Endometrial microvascular endothelial cells (primary cell): Measurements from ENCODE around the gene CADM1. TPM values are rescaled to one million over a fixed set of nuclear protein-coding genes. Genes with fewer than 3 reads are reported as not detected.

Experiments used
- in situ Hi-C: cut with HindIII; loops from 2 replicates; pipeline ENCODE4 v1.10.0; 2017; ENCODE audit warnings: low sequenced_read_pairs, low pct_unique_long_range_greater_than_20kb; ENCODE audit errors: inconsistent ontology term
- total RNA-seq: library from RNA; depleted of rRNA; stranded (reverse); fragments of >200 nt; gene quantifications from one replicate; pipeline ENCODE4 v1.2.3, GENCODE V29; 2015; ENCODE audit errors: inconsistent ontology term

CADM1 gene
- total RNA-seq, 1 donor from 2014 or later: not detected

DNA sequence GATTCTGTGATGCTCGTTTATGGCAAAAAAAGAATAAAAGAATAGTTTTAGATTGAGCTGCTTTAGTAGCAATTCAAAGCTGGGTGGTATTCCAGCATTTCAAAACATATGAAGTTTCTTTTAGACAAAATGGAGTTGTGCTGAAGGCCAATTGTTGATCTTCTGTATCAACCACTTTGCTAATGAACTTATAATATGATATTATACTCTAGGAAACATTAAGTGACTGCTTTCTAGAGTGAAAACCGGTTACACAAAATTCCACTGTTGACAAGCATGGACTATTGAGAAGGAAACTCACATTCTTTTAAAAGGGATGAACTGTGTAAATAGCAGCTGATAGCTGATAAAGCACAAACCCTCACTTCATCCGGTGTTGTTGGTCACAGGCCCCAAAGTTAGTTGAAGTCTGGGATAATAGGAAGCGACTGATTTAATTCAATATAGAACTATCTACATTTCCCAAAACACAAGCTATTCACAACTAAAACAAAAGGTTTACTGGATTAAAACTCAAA lies 255.1 kb downstream of the CADM1 start:
- in situ Hi-C loops: no loop called here

GRCh38 chr11:115247953-115248352 lies 256.3 kb downstream of the CADM1 start:
- in situ Hi-C loops: no loop called here

- in situ Hi-C loops: no loop called here
Observed at GRCh38 chr11:115247361-115247760, 256.9 kb downstream of the CADM1 start.

DNA sequence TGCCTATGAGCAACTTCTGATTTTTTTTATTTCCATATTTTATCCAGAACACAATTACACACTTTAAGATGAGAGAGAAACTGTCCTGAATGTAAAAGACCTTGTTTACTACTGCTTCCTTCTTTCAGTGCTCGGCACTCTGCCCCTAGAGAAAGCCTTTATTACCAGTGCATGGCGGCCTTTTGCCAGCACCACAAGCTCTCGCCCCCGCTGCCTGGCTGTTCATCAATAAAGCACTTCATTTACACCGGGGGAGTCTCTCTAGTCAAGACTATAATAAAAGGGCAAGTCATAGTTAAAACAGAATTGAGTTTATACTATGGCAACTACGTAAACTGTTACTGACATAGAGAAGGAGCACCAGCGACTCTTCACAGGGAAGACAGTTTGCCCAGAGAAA lies 259.5 kb downstream of the CADM1 start:
- in situ Hi-C loops: no loop called here

DNA sequence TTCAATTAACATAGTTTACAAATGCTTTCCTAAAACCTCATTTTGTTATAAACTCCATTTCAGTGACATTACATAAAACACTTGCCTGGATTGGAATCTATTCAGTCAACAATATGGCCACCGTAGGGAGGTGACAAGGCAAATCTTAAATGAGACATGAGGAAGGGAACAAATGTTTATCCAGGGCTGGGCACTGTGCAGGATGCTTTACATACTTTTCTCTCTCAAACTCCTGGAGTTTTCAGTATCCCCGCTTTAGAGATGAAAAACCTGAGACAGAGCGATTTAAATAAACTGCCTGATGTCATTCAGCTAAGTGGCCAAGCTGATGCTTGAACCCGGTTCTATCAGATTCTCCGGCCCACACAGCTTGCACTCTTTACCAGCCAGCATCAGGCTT lies 259.9 kb downstream of the CADM1 start:
- in situ Hi-C loops: no loop called here

- in situ Hi-C loops: no loop called here
Observed at GRCh38 chr11:115242982-115243381, 261.2 kb downstream of the CADM1 start.

- in situ Hi-C loops: no loop called here
Observed at GRCh38 chr11:115241899-115242298, 262.3 kb downstream of the CADM1 start.

GRCh38 chr11:115238791-115239190 lies 265.4 kb downstream of the CADM1 start:
- in situ Hi-C loops: no loop called here

DNA sequence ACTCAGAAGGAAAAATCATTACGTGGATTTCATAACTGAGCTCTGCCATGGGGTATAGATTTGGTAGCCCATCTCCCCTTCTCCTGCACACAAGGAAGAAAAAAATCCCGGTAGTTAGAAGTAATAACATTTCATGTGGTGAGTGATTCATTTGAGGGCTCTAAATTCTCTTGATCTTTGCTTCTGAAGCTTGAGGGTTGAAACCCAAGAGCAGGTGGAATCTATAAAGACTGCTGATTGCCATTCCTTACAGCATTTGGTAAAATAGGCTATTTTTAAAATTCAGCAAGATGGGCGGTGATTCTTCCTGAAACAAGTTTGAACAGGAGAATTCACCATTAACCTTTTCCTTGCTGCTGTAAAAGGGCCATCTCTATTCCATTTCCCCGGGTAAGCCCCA lies 266.1 kb downstream of the CADM1 start:
- in situ Hi-C loops: no loop called here

DNA sequence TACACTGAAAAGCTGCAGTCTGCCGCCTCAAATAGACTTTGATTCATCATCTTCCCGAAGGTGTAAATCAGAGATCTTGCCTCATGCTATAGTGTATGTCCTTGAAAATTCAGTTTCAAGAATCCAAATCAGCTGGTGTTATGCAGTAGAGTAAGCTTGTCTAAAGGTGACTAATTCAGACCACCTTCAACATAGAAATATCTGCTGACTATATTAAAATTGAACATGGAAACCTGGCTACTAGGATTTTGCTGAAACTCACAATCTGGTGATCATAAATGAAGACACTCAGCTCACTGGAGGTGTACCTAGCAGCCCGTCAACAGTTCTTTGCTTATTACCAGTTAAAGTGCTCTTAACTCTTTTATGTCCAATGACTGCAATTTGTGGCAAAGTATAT lies 266.6 kb downstream of the CADM1 start:
- in situ Hi-C loops: no loop called here

DNA sequence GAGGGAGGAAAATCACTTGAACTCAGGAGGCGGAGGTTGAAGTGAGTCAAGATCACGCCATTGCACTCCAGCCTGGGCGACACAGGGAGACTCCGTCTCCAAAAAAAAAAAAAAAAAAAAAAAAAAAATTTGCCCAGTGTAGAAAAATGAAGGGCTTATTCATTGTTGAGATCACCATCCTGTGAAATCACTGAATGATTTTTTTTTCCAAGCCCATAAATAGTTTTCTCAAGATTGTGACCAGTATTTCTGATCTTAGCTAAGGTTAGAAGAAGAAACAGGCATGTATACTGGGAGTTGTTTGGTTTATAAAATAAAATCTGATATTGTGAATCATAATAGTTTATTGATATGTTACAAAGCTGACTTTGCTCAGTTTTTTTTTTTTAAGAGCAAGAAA lies 269.4 kb downstream of the CADM1 start:
- in situ Hi-C loops: no loop called here

DNA sequence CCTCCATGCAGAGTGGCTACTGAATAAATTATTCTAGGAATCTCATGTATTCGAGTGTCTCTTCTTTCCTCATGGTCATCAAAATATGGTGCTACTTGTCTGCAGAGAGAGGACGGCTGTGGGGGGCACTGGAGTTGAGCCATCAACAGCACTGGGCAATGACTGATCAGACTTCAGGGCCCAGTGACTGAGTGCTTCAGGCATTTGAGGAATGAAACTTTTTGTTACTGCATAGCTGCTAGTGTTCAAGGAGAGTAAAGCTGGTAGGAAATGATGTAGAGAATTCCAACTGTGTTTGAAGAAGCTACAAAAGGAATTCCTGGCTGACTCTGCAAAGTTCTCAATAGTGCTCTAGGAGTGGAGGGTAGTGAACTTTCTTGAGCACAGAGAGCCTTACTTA lies 277.7 kb downstream of the CADM1 start:
- in situ Hi-C loops: no loop called here

- in situ Hi-C loops: no loop called here
Observed at GRCh38 chr11:115224551-115224950, 279.7 kb downstream of the CADM1 start.

- in situ Hi-C loops: no loop called here
Observed at GRCh38 chr11:115222863-115223530, 281.2 kb downstream of the CADM1 start.

DNA sequence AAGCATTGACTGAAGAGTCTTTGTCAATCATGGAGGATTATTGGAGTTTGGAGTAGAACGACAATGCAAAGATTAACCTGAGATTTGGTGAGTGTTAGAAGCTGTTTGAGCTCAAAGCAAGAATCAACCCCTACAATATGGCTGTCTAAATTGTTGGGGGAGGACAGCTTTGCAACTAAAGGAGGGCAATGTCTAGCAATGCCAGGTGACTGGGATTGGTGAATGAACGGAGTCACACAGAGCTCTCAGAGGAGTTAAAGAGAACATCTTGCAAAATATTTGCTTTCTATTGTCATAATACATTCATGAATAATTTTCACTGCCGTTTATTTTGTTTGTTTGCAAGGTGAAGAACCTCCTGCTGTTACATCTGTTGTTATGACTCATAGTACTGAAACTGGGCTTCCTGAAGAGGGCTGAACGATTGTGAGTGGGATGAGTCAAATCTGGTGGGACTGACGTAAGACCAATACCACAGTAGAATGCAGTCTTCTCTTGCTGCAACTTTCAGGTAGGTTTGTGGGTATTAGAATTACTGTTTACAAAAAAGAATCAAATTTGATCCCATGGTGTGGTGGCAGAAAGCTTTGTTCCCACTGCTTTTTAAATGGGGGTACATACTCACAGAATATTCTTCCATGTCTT lies 281.9 kb downstream of the CADM1 start:
- in situ Hi-C loops: no loop called here

DNA sequence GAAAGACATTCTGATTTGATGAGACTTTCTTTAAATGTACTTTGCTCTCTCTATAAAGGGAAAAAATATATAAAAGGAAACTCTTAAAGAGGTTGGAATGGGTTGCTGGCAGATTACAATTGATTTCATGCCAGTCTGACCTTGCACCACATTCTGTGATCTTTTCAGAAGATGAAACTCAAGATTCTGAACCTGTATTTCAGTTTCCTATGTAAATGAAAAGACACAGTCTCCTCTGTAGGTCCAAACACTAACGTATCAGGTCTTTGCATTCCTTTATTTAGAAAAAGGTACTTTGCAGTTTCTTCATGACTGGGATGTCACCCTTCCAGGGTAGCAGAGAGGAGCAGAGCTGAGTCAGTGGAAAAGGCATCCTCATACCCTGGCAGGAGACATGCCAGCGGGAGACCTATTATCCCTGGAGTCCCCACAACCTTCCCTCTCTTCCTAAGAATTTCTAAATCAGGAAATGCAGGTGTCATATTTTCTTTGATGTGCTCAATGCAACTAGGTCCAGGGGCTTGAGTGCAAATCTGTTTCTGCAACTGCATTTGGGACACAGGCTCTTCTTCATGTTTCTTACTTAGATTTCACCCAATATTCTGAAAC lies 282.6 kb downstream of the CADM1 start:
- in situ Hi-C loops: no loop called here

DNA sequence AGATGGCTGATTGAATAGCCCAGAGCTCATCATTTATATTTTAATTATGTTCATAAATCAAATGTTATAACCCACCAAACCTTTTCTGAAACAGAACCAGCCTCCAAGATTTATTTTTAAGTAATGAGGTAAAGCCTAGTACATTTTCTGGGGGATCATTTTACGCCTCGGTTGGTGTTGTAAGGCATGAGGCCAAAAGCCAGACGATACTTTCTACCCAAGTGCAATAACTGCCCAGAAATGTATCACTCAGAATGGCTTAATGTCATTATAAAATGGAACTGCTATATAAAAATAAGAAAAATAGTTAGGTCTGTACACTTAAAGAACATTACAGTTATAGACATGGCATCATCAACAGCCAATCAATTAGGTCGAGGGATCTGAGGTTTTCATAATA lies 283.3 kb downstream of the CADM1 start:
- in situ Hi-C loops: no loop called here

DNA sequence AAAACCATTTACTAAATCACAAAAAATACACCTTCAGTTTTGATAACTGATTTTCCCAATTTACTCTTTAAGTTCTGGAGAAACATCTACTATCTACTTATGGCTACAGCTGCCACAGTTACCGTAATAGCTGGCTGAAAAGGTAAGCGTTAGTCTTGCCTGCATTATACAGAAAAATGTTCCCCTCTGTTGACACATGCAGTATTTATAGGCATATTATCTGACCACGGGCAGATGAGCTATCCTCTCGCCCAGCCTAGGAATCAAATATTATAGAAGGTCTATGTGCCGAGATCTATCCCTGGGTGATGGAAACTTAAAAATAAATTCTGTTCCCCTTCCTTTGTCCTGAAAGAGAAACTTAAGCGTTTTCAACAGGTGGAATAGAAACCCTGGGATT lies 283.8 kb downstream of the CADM1 start:
- in situ Hi-C loops: no loop called here

GRCh38 chr11:115219376-115219775 lies 284.8 kb downstream of the CADM1 start:
- in situ Hi-C loops: no loop called here

DNA sequence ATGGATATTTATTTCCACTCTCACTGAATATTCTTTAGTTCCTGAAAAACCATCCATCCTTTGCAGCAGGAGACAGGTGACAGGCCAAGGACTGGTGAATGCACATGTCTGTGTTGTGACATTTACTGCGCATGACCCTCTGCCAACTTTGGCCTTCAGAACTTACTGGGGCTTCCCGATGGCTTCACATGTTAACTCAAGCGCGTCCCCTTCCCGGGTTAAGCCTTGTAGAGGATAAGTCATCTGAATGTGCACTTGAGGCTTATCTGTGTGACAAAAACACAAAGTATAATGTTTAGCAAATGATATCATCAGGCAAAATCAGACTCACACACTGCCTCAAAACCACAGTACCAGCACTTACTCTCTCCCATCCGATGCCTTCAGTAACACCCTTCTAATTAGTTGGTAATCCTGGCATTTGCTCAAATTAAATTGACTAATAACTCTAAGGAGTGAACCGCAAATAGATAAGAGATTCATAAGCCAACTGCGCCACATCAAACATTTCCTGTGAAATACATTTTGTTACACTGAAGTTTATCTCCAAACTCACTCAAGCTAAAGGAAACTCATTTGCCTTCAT lies 286.4 kb downstream of the CADM1 start:
- in situ Hi-C loops: no loop called here
